Body of pancreas (tissue), 4 donors: Measurements from ENCODE around the gene LDLRAD3.

Source experiments
- POLR2A ChIP-seq, 3 donors: fragments of 450-650 bp; IDR thresholded peaks; one replicate each; pipeline ENCODE4 v1.6.1; 2016; ENCODE audit warnings: antibody characterized with exemption in 3 of 3, mild to moderate bottlenecking in 2 of 3
- TF ChIP-seq, protein P1 (sequence below), 7 experiments: fragments of 450-650 bp in 4 of 7; fragments of 200-600 bp in 3 of 7; sonication (generic) in 3 of 7; IDR thresholded peaks; one replicate each; pipeline ENCODE4 v1.5.1; 2016 to 2019; ENCODE audit warnings: antibody characterized with exemption in 7 of 7

DNA sequence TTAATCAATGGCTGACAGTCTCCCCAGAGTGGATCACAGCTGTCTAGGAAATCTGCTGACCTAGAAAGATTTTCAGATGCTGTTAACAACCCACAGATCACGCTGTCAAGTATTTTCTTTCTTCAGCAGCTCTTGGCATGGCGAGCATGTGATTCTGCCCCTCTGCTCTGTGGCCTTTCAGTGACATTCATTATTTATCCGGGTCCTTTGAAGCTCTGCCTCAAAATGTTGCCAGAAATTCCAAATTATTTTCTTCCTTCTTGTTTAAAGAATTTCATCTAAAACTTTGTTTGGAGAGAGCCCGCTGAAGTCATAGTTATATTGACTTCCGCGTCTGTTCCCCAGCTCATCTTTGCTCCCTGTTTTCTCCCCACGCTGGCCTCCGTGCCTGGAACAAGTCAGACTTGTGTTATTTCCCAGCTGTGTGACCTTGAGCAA, 211.3 kb downstream of the LDLRAD3 start:
- TF ChIP-seq, protein P1, sequence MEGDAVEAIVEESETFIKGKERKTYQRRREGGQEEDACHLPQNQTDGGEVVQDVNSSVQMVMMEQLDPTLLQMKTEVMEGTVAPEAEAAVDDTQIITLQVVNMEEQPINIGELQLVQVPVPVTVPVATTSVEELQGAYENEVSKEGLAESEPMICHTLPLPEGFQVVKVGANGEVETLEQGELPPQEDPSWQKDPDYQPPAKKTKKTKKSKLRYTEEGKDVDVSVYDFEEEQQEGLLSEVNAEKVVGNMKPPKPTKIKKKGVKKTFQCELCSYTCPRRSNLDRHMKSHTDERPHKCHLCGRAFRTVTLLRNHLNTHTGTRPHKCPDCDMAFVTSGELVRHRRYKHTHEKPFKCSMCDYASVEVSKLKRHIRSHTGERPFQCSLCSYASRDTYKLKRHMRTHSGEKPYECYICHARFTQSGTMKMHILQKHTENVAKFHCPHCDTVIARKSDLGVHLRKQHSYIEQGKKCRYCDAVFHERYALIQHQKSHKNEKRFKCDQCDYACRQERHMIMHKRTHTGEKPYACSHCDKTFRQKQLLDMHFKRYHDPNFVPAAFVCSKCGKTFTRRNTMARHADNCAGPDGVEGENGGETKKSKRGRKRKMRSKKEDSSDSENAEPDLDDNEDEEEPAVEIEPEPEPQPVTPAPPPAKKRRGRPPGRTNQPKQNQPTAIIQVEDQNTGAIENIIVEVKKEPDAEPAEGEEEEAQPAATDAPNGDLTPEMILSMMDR (IDR thresholded peaks at IDR 0.05): no peak
- TF ChIP-seq POLR2A (IDR thresholded peaks at IDR 0.05): no peak
